HepG2 (cell line): ENCODE results near the gene KDM3B. TPM values are rescaled to one million over a fixed set of nuclear protein-coding genes. Genes with fewer than 3 reads are reported as not detected.

Experiments
- ADNP ChIP-seq: sonication (generic); formaldehyde crosslinking; IDR thresholded peaks from 2 replicates; pipeline ENCODE4 v1.4.0; 2020; ENCODE audit warnings: missing genetic modification reagents
- DNMT3B ChIP-seq: conservative IDR thresholded peaks from 2 replicates; pipeline ENCODE4 v1.6.1; 2016; ENCODE audit warnings: missing biosample characterization, control low read depth
- DRAP1 ChIP-seq: IDR thresholded peaks from 2 replicates; pipeline ENCODE4 v1.6.1; 2016; ENCODE audit warnings: missing genetic modification reagents, missing compliant biosample characterization
- EED ChIP-seq: sonication (generic); formaldehyde crosslinking; IDR thresholded peaks from 2 replicates; pipeline ENCODE4 v1.5.0; 2020; ENCODE audit warnings: mild to moderate bottlenecking, missing genetic modification reagents
- ELF4 ChIP-seq: sonication (generic); formaldehyde crosslinking; IDR thresholded peaks from 2 replicates; pipeline ENCODE4 v1.5.0; 2020; ENCODE audit warnings: missing genetic modification reagents, mild to moderate bottlenecking, moderate library complexity, borderline replicate concordance
- ERF ChIP-seq: IDR thresholded peaks from 2 replicates; pipeline ENCODE4 v1.6.1; 2018; ENCODE audit warnings: missing biosample characterization, missing genetic modification reagents
- MAZ ChIP-seq, 2 experiments: sonication (generic) in 1 of 2; formaldehyde crosslinking in 1 of 2; IDR thresholded peaks; 2 replicates each; pipeline versions ENCODE4 v1.5.0 to v1.6.1; 2012 to 2020; ENCODE audit warnings: low read depth in 2 of 2, mild to moderate bottlenecking in 2 of 2, borderline replicate concordance in 1 of 2, improper control_type of control experiment in 1 of 2, low read length in 1 of 2, missing genetic modification reagents in 1 of 2, moderate library complexity in 1 of 2
- MEIS2 ChIP-seq: sonication (generic); formaldehyde crosslinking; IDR thresholded peaks from 2 replicates; pipeline ENCODE4 v1.9.0; 2021; ENCODE audit warnings: mild to moderate bottlenecking, missing genetic modification reagents
- NRL ChIP-seq: sonication (generic); formaldehyde crosslinking; IDR thresholded peaks from 2 replicates; pipeline ENCODE4 v1.5.0; 2020; ENCODE audit warnings: missing genetic modification reagents, mild to moderate bottlenecking, moderate library complexity, borderline replicate concordance
- PHF8 ChIP-seq: sonication (generic); formaldehyde crosslinking; IDR thresholded peaks from 2 replicates; pipeline ENCODE4 v1.5.0; 2020; ENCODE audit warnings: missing genetic modification reagents
- SAP130 ChIP-seq: IDR thresholded peaks from 2 replicates; pipeline ENCODE4 v1.6.1; 2016; ENCODE audit warnings: low read depth
- SIN3A ChIP-seq: IDR thresholded peaks from 2 replicates; pipeline ENCODE4 v1.6.1; 2011; ENCODE audit warnings: low read depth, mild to moderate bottlenecking, control low read depth, low read length, borderline replicate concordance
- TBX3 ChIP-seq: fragments of 450-650 bp; IDR thresholded peaks from 2 replicates; pipeline ENCODE4 v1.6.1; 2017; ENCODE audit warnings: antibody characterized with exemption, mild to moderate bottlenecking, inconsistent platforms, borderline replicate concordance
- ZNF256 ChIP-seq: sonication (generic); formaldehyde crosslinking; conservative IDR thresholded peaks from 2 replicates; pipeline ENCODE4 v1.4.0; 2020; ENCODE audit warnings: missing genetic modification reagents
- ZNF333 ChIP-seq: sonication (generic); formaldehyde crosslinking; IDR thresholded peaks from 2 replicates; pipeline ENCODE4 v1.4.0; 2020; ENCODE audit warnings: mild to moderate bottlenecking, missing genetic modification reagents, borderline replicate concordance
- ZNF33A ChIP-seq: sonication (generic); formaldehyde crosslinking; IDR thresholded peaks from 2 replicates; pipeline ENCODE4 v1.5.1; 2020; ENCODE audit warnings: missing genetic modification reagents, mild to moderate bottlenecking, moderate library complexity, borderline replicate concordance
- ZNF33B ChIP-seq: sonication (generic); formaldehyde crosslinking; IDR thresholded peaks from 2 replicates; pipeline ENCODE4 v1.5.1; 2020; ENCODE audit warnings: mild to moderate bottlenecking, missing genetic modification reagents
- ZNF556 ChIP-seq: sonication (generic); formaldehyde crosslinking; IDR thresholded peaks from 2 replicates; pipeline ENCODE4 v1.4.0; 2020; ENCODE audit warnings: mild to moderate bottlenecking, missing genetic modification reagents, borderline replicate concordance
- ZNF563 ChIP-seq: sonication (generic); formaldehyde crosslinking; IDR thresholded peaks from 2 replicates; pipeline ENCODE4 v1.8.0; 2022; ENCODE audit warnings: mild to moderate bottlenecking, moderate library complexity, missing genetic modification reagents
- ZNF773 ChIP-seq: sonication (generic); formaldehyde crosslinking; IDR thresholded peaks from 2 replicates; pipeline ENCODE4 v1.4.0; 2020; ENCODE audit warnings: missing genetic modification reagents, borderline replicate concordance
- ZNF782 ChIP-seq: sonication (generic); formaldehyde crosslinking; IDR thresholded peaks from 2 replicates; pipeline ENCODE4 v1.4.0; 2020; ENCODE audit warnings: missing genetic modification reagents, mild to moderate bottlenecking, borderline replicate concordance
- polyA plus RNA-seq, 8 experiments: library from polyadenylated mRNA; depleted of rRNA in 3 of 8; stranded (reverse) in 7 of 8; unstranded in 1 of 8; fragments of >200 nt; fragmentation: Illumina TruSeq in 4 of 8; extraction: Trizol in 4 of 8; gene quantifications; 2 replicates each; pipeline versions ENCODE4 v1.2.1 to v1.2.3, GENCODE V29; 2011 to 2016; ENCODE audit warnings: low read depth in 4 of 8, missing spikeins in 1 of 8, mixed read lengths in 1 of 8; ENCODE audit not compliant: insufficient read depth in 1 of 8
- total RNA-seq, 5 experiments: library from RNA; depleted of rRNA; stranded (reverse); fragments of >200 nt; fragmentation: Illumina TruSeq; extraction: Trizol; gene quantifications; 2 replicates each; pipeline ENCODE4 v1.2.3, GENCODE V29; 2016; ENCODE audit warnings: low read depth in 1 of 5
- TF ChIP-seq, protein P1 (sequence below): sonication (generic); formaldehyde crosslinking; IDR thresholded peaks from 2 replicates; pipeline ENCODE4 v1.5.1; 2020; ENCODE audit warnings: missing genetic modification reagents, mild to moderate bottlenecking, borderline replicate concordance
- TF ChIP-seq, protein P2 (sequence below): sonication (generic); formaldehyde crosslinking; IDR thresholded peaks from 2 replicates; pipeline ENCODE4 v1.4.0; 2020; ENCODE audit warnings: missing genetic modification reagents

Gene KDM3B
- total and polyA plus RNA-seq, 2 of the 13 experiments (the other 11 are each of a cell fraction or from before 2014, with no cell fraction given): 19.7 to 34.3 TPM

DNA sequence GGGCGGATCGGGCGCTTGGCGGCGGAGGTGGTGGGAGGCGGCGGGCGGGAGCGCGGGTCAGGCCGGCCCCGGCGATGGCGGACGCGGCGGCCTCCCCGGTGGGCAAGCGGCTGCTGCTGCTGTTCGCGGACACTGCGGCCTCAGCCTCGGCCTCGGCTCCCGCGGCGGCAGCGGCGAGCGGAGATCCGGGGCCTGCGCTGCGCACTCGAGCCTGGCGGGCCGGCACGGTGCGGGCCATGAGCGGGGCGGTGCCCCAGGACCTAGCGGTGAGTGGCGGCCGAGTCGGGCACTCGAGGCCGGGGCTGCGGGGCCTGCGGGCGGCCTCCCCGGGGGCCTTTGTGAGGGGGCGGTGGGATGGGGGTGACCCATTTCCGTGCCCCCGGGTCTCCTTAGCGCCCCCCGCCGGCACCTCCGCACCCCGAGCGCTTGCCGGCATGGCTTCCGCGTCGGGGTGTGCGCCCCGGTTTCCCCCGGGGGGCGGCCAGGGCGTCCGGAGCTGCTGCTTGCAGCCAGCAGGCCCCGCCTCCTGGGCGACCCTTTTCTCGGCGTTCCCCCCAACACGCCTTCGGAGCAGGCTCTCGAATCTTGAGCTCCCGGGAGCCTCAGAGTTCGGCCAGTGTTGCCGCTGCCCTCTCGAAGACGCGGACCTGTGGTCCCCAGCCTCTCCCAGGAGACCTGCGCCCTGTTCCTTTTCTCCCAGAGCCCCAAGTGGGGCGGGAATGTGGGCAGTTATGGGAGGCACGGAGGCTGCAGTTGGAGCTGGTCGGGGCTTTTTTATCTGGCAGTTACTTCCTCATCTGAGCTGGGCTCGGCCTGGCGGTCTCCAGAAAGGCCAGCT is 456 bp downstream of the KDM3B start (continued):
- TF ChIP-seq, protein P1, sequence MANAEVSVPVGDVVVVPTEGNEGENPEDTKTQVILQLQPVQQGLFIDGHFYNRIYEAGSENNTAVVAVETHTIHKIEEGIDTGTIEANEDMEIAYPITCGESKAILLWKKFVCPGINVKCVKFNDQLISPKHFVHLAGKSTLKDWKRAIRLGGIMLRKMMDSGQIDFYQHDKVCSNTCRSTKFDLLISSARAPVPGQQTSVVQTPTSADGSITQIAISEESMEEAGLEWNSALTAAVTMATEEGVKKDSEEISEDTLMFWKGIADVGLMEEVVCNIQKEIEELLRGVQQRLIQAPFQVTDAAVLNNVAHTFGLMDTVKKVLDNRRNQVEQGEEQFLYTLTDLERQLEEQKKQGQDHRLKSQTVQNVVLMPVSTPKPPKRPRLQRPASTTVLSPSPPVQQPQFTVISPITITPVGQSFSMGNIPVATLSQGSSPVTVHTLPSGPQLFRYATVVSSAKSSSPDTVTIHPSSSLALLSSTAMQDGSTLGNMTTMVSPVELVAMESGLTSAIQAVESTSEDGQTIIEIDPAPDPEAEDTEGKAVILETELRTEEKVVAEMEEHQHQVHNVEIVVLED (CRISPR knock-in tag): no peak
- TF ChIP-seq ZNF773 (CRISPR knock-in tag): no peak; the same call in 1 of the 2 replicates
- TF ChIP-seq DNMT3B (CRISPR knock-in tag): no peak
- TF ChIP-seq MEIS2: 0 out of 2 replicates have a peak, but pooled peaks have one; percentile 22
- TF ChIP-seq SAP130 (CRISPR knock-in tag): peak; percentile 69
- TF ChIP-seq ELF4 (CRISPR knock-in tag): 0 out of 2 replicates have a peak, but pooled peaks have one; percentile 67
- TF ChIP-seq NRL (CRISPR knock-in tag): peak; percentile 64; the same call in 1 of the 2 replicates
- peak; percentile 44; the same call in 1 of the 2 replicates for TF ChIP-seq EED (CRISPR knock-in tag)
- TF ChIP-seq, protein P2, sequence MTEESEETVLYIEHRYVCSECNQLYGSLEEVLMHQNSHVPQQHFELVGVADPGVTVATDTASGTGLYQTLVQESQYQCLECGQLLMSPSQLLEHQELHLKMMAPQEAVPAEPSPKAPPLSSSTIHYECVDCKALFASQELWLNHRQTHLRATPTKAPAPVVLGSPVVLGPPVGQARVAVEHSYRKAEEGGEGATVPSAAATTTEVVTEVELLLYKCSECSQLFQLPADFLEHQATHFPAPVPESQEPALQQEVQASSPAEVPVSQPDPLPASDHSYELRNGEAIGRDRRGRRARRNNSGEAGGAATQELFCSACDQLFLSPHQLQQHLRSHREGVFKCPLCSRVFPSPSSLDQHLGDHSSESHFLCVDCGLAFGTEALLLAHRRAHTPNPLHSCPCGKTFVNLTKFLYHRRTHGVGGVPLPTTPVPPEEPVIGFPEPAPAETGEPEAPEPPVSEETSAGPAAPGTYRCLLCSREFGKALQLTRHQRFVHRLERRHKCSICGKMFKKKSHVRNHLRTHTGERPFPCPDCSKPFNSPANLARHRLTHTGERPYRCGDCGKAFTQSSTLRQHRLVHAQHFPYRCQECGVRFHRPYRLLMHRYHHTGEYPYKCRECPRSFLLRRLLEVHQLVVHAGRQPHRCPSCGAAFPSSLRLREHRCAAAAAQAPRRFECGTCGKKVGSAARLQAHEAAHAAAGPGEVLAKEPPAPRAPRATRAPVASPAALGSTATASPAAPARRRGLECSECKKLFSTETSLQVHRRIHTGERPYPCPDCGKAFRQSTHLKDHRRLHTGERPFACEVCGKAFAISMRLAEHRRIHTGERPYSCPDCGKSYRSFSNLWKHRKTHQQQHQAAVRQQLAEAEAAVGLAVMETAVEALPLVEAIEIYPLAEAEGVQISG (CRISPR knock-in tag): peak; percentile 73
- no peak for TF ChIP-seq ZNF33A (CRISPR knock-in tag)
- TF ChIP-seq DRAP1 (CRISPR knock-in tag): no peak
- peak; percentile 77 for TF ChIP-seq PHF8 (CRISPR knock-in tag)
- no peak for TF ChIP-seq MAZ (IDR thresholded peaks at IDR 0.05; ENCODE audit: borderline replicate concordance, low read depth, low read length)
- TF ChIP-seq MAZ (CRISPR knock-in tag; IDR thresholded peaks at IDR 0.05; ENCODE audit: low read depth): peak; percentile 82
- TF ChIP-seq ZNF256 (CRISPR knock-in tag): 0 out of 2 replicates have a peak, but pooled peaks have one; percentile 20
- peak; percentile 73; the same call in 1 of the 2 replicates for TF ChIP-seq ZNF563 (CRISPR knock-in tag)
- TF ChIP-seq ZNF782 (CRISPR knock-in tag): no peak
- no peak for TF ChIP-seq ZNF33B (CRISPR knock-in tag)
- TF ChIP-seq ZNF556 (CRISPR knock-in tag): 0 out of 2 replicates have a peak, but pooled peaks have one; percentile 60
- no peak for TF ChIP-seq TBX3
- TF ChIP-seq ADNP (CRISPR knock-in tag): no peak
- TF ChIP-seq ERF (CRISPR knock-in tag): no peak
- TF ChIP-seq SIN3A: peak; percentile 52; the same call in 1 of the 2 replicates
- 0 out of 2 replicates have a peak, but pooled peaks have one; percentile 62 for TF ChIP-seq ZNF333 (CRISPR knock-in tag)
